Loucy (cell line): ENCODE measurements around the gene LRRC10.

Source experiments
- H2AFZ ChIP-seq: fragments of 200-600 bp; sonication (generic); 2 replicates; pipeline ENCODE4 v1.6.0; 2016; ENCODE audit warnings: antibody characterized with exemption, mild to moderate bottlenecking, low read length, moderate library complexity
- H3F3A ChIP-seq: fragments of 200-600 bp; 2 replicates; pipeline ENCODE4 v1.6.0; 2016; ENCODE audit warnings: antibody characterized with exemption, low read depth, mild to moderate bottlenecking
- H3K27me3 ChIP-seq: fragments of 200-600 bp; sonication (generic); 2 replicates; pipeline ENCODE4 v1.6.1; 2014; ENCODE audit warnings: low read length, mild to moderate bottlenecking; ENCODE audit not compliant: insufficient read depth, poor library complexity, severe bottlenecking
- H3K36me3 ChIP-seq: fragments of 200-600 bp; sonication (generic); 2 replicates; pipeline ENCODE4 v1.6.1; 2016; ENCODE audit warnings: low read length; ENCODE audit not compliant: insufficient read depth
- H3K4me1 ChIP-seq: fragments of 200-600 bp; sonication (generic); 2 replicates; pipeline ENCODE4 v1.5.1; 2014; ENCODE audit warnings: low read length, mild to moderate bottlenecking; ENCODE audit not compliant: insufficient read depth, poor library complexity, severe bottlenecking
- H3K4me2 ChIP-seq: fragments of 200-600 bp; sonication (generic); 2 replicates; pipeline ENCODE4 v1.6.0; 2014; ENCODE audit warnings: antibody characterized with exemption, low read length, low read depth, mild to moderate bottlenecking; ENCODE audit not compliant: poor library complexity, severe bottlenecking
- H3K4me3 ChIP-seq: fragments of 200-600 bp; sonication (generic); 2 replicates; pipeline ENCODE4 v1.5.1; 2014; ENCODE audit warnings: low read length, mild to moderate bottlenecking, mixed read lengths; ENCODE audit not compliant: poor library complexity, severe bottlenecking
- H3K79me2 ChIP-seq: fragments of 200-600 bp; sonication (generic); 2 replicates; pipeline ENCODE4 v1.6.1; 2014; ENCODE audit warnings: low read length; ENCODE audit not compliant: insufficient read depth
- H3K9ac ChIP-seq: fragments of 200-600 bp; sonication (generic); 2 replicates; pipeline ENCODE4 v1.6.0; 2014; ENCODE audit warnings: mild to moderate bottlenecking, low read depth, low read length, moderate library complexity; ENCODE audit not compliant: poor library complexity, severe bottlenecking
- H3K9me2 ChIP-seq: fragments of 200-600 bp; sonication (generic); replicated peaks from 2 replicates; pipeline ENCODE4 v1.6.1; 2016; ENCODE audit warnings: low read depth, low read length, mixed read lengths
- H3K9me3 ChIP-seq: fragments of 200-600 bp; sonication (generic); 2 replicates; pipeline ENCODE4 v1.6.1; 2014; ENCODE audit warnings: mild to moderate bottlenecking, antibody characterized with exemption, low read length, low read depth; ENCODE audit not compliant: insufficient read depth
- H4K20me1 ChIP-seq: fragments of 200-600 bp; sonication (generic); 2 replicates; pipeline ENCODE4 v1.6.0; 2014; ENCODE audit warnings: antibody characterized with exemption, low read length, mild to moderate bottlenecking; ENCODE audit not compliant: insufficient read depth, poor library complexity, severe bottlenecking
- CTCF ChIP-seq: fragments of 200-600 bp; sonication (generic); conservative IDR thresholded peaks from 2 replicates; pipeline ENCODE4 v1.5.1; 2014; ENCODE audit warnings: mild to moderate bottlenecking, antibody characterized with exemption, low read length
- EZH2phosphoT487 ChIP-seq: fragments of 200-600 bp; IDR thresholded peaks from 2 replicates; pipeline ENCODE4 v1.6.1; 2018; ENCODE audit warnings: antibody characterized with exemption, mild to moderate bottlenecking, moderate library complexity, borderline replicate concordance

Gene LRRC10

GRCh38 chr12:69623970-69624369 is 13.3 kb upstream of the LRRC10 start:
- H3F3A ChIP-seq, result no peaks in the 10 kb centered on the region
- H3K4me2 ChIP-seq, result no peak overlapping the region
- no peaks in the 10 kb centered on the region for H3K4me1 ChIP-seq
- H3K9me3 ChIP-seq, result no peaks in the 10 kb centered on the region
- H3K9me2 ChIP-seq, result no peaks in the 10 kb centered on the region
- H4K20me1 ChIP-seq, result no peaks in the 10 kb centered on the region
- H3K9ac ChIP-seq, result no peak overlapping the region
- H3K27me3 ChIP-seq, result no peaks in the 10 kb centered on the region
- no peaks in the 10 kb centered on the region for H3K79me2 ChIP-seq
- no peak overlapping the region for H2AFZ ChIP-seq
- H3K36me3 ChIP-seq, result no peaks in the 10 kb centered on the region
- H3K4me3 ChIP-seq, result no peak overlapping the region
- TF ChIP-seq EZH2phosphoT487 (no peak), CTCF (no peak)

- no peak overlapping the region for H3K4me2 ChIP-seq
- H4K20me1 ChIP-seq, result no peaks in the 10 kb centered on the region
- no peak overlapping the region for H2AFZ ChIP-seq
- H3K36me3 ChIP-seq, result no peaks in the 10 kb centered on the region
- no peaks in the 10 kb centered on the region for H3K9me2 ChIP-seq
- H3K9me3 ChIP-seq, result no peaks in the 10 kb centered on the region
- H3K9ac ChIP-seq, result no peak overlapping the region
- no peaks in the 10 kb centered on the region for H3K4me1 ChIP-seq
- no peaks in the 10 kb centered on the region for H3K27me3 ChIP-seq
- H3K4me3 ChIP-seq, result no peak overlapping the region
- no peaks in the 10 kb centered on the region for H3F3A ChIP-seq
- H3K79me2 ChIP-seq, result no peaks in the 10 kb centered on the region
- TF ChIP-seq CTCF (no peak), EZH2phosphoT487 (no peak)
These were observed 10.8 kb upstream of the LRRC10 start for GRCh38 chr12:69621551-69621950.

DNA sequence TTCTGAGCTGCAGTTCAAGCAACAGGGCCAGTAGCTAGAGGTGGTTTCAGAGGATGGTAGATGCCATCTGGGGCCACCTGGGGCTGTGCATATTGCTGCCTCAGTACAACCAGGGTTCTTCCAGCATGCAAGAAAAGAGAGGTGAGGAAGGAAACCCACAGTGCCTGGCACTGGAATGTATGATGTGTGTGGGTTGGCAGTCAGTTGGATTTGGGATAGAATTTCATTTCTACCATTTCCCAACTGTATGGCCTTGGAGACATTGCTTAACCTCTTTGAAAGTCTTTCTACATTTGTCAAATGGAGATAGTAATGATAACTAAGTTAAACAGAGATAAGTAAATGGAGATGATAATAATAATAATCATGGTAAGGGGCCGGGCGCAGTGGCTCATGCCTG is 10.2 kb upstream of the LRRC10 start:
- H2AFZ ChIP-seq, result no peak overlapping the region
- no peak overlapping the region for H3K4me2 ChIP-seq
- TF ChIP-seq EZH2phosphoT487 (no peak), CTCF (no peak)
- H3K9ac ChIP-seq, result no peak overlapping the region
- H3K4me3 ChIP-seq, result no peak overlapping the region
- H3K27me3 ChIP-seq, result no peaks in the 10 kb centered on the region
- H3F3A ChIP-seq, result no peaks in the 10 kb centered on the region
- H3K36me3 ChIP-seq, result no peaks in the 10 kb centered on the region
- no peaks in the 10 kb centered on the region for H4K20me1 ChIP-seq
- H3K4me1 ChIP-seq, result no peaks in the 10 kb centered on the region
- H3K79me2 ChIP-seq, result no peaks in the 10 kb centered on the region
- no peaks in the 10 kb centered on the region for H3K9me3 ChIP-seq
- H3K9me2 ChIP-seq, result no peaks in the 10 kb centered on the region
